ENCODE measurements around the gene NRCAM.
"Not testable (repeated sequence)": the region's sequence is repeated elsewhere in the genome, so short reads cannot be mapped to it uniquely, and the experiment has no call there.

The NRCAM gene

DNA sequence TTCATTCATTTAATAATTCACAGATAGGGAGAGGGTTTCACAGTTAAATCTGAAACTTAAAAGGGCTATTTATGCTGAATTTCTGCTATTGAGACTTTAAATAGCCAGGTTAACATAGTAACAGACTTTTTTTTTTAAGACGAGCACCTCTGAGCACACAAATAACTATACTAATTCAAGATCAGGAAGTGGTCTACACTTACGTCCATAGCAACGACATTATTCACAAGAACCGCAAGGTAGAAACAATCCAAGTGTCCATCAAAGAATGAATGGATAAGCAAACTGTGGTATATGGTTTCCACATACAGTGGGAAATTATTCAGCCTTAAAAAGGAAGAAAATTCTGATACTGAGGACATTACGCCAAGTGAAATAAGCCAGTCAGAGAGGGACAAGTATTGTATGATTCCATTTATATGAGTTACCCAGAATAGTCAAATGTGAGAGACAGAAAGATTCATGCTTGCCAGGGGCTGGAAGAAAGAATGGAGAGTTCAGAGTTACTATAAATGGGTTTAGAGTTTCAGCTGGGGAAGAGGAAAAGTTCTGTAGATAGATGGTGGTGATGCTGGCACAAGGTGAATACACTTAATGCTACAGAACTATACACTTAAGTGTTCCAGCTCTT, 185.7 kb downstream of the NRCAM start:
- DNase-seq: no peak

DNA sequence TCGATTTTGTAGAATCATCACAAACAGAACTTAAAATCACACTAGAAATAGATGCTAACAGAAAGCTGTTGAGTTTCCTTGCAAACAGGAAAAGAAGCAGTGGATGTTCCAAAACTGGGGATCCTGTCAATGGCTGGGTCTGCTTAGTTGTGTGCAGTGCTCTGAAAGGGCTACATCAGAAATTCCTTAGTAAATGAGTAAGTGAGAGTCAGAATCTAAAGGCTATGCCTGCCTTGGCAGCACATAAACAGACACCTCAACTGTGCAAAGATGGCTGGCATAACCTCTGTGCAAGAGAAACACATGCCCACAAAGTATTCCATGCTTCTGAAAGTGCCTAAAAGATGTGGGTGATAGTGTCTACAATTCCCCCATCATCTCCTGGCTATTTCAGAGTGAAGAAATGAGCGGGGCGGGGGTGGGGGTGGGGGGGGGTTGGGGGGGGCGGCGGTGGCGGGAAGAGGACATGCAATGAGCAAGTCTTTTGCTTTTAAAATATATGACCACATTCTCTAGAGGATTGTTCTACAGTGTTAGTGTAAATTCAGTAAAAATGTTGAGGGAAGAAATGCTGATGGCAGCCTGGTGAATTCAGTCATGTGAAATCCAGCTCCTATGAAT, 187.9 kb downstream of the NRCAM start:
- DNase-seq: no peak

DNA sequence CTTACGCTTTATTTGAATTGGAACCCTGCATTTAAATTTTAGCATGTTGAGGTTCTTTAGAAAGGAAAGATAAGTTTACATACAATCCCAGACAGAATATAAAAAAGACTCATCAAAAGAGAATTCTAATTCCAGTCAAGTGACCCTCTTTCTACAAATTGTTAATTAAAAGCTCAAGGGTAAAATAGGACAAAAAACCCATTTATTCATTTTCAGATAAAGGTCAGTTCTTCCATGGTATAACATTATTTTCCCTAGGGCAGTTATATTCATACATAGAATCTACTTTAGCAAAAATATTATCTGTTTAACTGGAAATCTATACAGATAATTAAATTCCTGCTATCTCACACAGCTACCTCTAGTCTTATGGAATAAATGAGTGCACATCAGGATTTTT, 188.6 kb downstream of the NRCAM start:
- no peak for DNase-seq

DNA sequence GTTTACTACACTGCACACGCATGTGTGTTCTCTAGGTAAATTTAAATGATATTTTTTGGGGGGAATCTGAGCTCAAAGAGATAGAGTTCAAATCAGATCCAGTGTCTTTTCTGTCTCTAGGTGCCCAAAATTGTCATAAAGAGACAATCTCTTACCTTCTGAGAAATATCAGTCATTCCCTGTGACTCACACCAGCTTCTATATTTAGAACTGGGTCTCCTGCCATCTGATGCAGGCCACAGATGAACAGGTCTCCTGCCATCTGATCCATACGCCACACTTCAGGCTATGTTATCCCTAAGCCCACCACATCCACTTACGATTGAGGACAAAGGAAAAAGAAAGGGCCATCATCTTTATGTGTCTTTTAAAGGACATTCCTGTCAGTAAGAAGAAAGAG, 189.7 kb downstream of the NRCAM start:
- no peak for DNase-seq

DNA sequence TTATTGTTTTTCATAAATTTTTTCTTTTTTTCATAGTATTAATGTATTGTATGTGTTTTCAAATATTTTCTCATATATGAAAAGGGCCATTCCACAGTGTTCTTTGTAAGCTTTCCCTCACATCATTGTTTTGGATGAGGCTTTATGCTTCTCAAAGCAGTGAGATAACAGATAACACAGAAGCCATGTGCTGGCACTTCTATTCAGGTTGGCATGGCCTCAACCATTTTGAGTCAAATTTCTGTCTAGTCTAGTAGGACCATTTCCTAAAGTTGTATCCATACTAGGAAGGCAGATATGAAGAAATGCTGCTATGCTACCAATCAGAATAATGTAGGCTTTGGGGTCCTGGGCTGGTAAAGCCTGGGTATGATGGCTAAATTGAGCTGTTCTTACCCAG, 190.2 kb downstream of the NRCAM start:
- no peak for DNase-seq

DNA sequence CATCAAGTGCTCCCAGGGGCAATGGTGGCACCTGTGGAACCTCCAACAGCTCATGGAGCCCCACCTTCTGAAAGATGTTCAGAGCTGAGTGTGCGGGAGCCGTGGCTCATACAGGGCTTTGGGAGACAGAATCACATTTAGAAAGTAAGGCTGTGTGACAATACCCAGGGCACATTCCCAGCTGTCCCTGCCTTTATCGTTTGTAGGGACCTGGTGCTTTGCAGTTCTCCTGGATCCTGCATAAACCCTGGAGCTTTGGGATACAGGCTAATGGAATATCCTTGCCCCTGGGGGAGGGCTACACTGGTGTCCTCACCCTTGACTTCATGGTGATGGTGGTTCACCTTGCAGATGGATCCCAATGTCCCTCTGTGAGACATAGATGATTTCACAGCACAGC, 191.2 kb downstream of the NRCAM start:
- no peak for DNase-seq

DNA sequence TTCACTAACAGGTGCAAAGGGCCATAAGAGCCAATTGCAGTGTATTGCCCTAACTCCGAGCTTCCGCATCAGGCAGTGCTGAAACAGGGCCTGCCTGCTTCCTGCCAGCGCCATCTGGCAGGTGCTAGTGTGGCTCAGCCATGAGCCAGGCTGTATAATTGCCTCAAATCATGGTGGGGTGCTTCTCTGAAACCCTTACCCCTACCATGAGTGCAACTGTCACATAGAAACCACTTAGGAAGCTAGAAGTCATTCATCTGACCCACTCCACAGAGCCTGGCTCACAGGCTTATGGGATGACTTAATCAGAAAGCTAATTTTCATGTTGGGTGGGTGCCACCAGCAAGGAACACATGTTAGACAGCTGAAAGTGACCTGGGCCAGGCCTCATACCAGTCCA, 192.8 kb downstream of the NRCAM start:
- DNase-seq: no peak

DNA sequence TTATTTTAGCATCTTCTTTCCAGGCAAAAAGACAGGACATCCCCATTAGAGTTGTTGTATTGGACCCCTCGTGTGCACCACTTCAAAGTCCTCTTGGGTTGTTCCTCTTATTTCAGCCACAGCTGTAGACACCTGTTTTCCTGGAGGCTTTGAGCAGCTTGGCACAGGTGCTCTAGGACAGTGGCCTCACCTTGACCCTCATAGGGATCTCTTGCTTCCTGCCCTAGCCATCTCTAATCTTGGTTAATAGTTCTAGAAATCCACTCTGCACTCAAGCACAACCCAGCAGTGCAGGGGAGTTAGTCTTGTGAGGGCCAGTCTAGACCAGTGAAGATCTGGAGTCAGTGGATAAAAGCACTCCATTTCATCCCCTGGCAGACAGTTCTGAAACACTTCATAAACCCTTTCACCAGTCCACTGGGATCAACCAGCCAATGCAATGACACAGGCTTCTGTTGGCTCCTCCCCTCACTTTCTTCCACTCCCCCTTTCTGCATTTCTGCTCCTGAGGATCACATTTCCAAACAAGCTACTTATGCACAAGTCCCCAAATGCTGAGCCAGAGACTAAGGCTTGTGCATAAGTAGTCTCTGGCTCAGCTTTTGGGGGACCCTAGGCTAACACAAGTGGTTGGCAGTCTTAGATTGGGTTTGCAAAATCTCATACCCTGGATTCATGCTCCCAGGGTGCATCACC, 194.5 kb downstream of the NRCAM start:
- no peak for DNase-seq

DNA sequence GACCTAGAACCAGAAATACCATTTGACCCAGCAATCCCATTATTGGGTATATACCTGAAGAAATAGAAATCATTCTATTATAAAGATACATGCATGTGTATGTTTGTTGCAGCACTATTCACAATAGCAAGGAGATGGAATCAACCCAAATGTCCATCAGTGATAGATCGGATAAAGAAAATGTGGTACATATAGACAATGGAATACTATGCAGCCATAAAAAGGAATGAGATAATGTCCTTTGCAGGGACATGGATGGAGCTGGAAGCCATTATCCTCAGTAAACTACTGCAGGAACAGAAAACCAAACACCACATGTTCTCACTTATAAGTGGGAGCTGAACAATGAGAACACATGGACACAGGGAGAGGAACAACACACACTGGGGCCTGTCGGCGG, 196.8 kb downstream of the NRCAM start:
- not testable (repeated sequence) for DNase-seq

DNA sequence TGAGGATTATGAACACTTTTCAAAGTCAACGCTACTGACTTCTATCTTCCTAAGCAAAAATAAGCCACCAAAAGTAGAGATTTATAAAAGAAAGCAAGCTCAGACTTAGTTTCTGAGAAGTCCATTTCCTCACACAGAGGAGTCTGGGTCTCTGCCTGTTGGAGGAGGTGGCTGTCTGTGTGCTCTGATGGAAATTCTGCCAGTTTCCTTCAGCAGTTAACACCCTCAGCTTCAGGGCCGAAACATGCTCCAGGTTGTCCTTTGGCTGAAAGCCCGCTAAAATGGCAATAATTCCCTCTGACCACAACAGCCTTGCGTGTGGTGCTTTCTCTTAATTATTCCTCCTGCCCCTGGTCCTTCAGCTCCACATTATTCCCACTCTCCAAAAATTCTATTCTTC, 198.3 kb downstream of the NRCAM start:
- DNase-seq: no peak

DNA sequence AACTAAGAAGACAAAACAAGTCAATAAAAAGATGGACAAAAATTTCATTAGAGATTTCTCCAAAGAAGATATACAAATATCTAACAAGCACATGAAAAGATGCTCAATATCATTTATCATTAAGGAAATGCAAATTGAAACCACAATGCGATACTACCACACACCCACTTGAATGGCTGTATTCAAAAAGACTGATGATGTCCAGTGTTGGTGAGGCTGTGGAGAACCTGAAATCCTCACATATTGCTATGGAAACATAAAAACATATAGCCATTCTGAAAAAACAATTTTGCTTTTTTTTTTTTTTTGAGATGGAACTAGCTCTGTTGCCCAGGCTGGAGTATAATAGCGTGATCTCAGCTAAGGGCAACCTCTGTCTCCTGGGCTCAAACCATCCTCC, 202.0 kb downstream of the NRCAM start:
- no peak for DNase-seq

DNA sequence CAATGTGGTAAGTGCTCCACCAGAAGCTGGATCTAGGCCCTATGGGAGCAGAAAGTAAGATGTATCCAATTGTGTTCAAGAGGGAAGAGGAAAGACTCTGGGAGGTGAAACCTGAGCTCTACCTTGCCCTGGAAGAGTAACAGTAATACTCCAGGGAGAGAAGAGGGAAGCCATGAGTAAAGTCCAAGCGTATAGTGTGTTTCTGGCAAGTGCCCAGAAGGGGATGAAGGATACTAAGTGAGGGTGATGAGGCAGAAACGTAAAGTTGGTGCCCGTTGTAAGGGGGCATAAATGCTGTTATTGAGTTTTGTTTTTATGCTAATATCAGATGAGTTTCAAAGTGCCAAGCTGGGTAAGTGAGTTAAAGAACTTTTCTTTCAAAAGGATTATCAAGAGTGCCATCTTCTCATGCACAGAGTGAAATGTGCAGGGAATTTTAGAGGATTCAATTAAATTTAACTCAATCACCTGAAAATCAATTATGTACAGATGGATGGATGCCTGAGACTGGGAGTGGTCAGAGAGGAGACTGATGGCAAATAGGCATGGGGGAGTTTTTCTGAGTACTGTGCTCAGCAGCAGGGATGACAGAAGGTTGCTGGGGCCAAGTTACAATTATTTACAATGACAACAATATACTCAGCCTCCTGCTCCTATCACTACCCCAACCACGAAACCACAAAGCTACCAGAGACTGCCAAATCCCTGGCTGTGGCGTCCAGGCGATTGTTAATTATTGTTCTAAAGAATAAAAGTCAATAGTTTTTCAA, 202.8 kb downstream of the NRCAM start:
- DNase-seq: no peak

DNA sequence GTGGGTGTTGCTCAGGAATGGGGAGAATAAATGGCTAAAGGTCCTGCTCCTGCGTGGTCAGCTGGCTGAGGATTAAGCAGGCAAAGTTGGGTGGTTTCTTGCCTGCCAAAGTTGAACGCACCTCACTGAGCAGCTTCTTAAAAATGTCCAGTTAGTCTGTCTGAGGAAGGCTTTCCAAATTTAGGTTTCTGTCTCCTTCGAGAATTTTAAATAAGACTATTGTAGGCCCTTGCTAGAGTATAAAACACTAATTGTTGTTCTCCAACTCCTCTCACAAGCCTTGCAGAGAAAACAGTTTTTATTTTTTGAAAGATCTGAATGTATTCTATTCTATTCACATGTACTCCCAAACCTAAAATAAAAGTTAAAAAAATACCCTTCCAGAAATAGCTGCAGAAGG, 204.1 kb downstream of the NRCAM start:
- no peak for DNase-seq

DNA sequence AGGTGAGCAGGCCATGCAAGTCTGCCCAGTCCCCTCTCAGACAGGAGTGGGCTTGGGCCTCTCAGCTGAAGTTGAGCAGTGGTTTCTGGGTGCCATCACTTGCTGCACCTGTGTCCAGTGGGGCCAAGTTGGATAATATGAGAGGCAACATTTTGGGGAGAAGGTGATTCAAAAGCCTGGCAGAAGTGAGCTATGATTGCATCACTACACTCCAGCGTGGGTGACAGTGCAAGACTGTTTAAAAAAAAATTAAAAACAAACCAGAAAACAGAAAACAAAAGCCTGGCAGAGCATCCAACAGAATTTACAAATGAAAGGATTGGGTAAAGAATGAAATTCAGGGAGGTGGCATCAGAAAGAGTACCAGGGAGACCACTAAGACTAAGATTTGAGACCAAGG, 204.5 kb downstream of the NRCAM start:
- no peak for DNase-seq

DNA sequence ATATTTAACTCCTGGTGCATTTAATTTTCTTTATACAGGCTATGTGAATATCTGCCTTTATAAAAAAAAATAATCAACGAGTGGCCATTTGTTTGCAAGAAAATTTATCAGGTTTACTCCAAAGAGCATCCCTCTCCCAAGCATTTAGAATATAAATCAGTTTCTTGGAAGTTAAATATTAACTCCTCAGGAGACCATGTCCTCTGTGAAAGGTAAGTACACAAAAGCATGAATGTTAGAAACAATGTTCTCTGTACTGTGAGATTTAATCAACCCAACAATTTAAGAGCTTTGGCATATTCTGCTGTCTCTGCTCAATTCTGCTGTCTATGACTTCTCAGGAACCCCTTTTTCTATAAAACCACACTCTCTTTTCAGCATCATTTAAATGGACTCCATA, 206.8 kb downstream of the NRCAM start:
- no peak for DNase-seq

DNA sequence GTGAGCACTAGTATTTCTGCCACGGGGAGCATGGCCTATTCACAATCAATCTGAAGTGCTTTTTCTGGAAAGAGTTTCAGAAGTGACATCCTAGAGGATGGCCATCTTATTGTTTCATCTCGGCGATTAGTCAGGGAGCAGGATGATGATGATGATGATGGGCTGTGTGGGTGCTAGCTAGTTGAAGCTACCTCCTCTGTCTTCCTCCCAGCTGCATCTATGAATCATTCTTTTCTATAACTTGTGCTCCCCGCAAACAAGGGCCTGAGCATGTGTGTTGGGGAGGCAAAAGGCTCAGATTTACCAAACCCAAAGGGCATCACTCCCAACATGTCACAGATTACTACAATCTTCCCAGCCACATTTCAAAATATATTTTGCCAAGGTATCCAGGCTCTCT, 207.4 kb downstream of the NRCAM start:
- no peak for DNase-seq

DNA sequence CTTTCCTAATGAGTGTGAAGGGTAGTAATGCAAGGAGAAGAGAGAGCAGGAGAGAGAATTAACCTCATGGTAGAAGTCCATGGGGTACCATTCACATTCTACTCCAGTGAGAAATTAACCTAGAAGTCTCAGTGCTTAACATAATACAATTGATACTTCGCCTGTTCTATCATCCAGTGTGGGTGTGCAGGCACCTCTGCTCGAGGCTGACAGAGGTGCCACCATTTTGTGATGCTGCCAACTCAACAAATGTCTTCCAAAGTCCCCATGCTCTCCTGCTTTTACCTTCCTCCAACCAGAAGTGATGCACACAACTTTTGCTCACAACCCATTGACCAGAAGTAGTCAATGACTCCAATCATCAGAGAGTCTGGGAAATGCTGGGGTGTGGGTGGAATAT, 207.8 kb downstream of the NRCAM start:
- no peak for DNase-seq

DNA sequence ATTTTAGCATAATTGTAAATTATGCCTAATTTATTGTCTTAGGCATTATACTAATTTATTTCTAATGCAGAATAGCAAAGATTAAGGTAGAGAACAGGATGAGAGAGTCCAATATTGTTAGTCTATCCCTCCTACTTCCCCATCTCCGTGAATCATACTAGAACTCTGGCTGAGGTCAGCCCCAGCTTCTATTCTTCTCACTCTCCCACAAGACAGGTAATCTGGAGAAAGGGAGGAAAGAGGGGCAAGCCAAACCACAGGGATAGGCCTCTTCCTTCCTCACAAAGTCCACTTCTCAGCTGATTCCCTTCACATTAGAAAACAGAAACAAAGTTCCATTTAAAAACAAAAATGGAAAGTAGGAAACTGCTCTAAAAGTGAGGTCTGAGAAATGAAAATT, 208.6 kb downstream of the NRCAM start:
- DNase-seq: no peak

DNA sequence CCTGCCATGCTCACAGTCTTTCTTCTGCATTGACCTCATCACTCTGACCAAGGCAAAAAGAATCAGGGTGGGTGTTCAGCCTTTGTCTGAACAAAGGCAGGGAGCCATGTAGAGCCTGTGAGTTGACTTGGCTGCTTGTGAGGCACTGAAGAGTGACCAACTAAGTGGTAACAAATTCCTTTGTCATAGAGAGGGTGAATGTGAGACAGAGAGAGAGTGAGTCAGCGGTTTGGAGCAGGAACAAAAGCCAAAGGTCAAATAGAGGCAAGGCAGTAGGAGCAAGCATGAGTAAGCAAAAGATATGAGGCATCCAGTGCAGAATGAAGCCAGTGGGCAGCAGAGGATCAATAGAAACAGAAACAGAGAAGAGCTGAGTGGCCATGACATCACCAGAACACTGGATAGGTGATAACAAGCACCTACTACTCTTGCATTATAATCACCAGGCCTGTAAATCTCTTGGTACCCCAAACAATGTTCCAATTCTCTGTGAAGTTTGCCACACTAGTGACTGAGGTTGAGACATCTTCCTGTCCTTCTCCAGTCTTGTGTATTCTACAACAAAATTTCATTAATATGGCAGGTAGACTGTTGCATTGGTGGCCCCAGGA, 209.9 kb downstream of the NRCAM start:
- DNase-seq: no peak

DNA sequence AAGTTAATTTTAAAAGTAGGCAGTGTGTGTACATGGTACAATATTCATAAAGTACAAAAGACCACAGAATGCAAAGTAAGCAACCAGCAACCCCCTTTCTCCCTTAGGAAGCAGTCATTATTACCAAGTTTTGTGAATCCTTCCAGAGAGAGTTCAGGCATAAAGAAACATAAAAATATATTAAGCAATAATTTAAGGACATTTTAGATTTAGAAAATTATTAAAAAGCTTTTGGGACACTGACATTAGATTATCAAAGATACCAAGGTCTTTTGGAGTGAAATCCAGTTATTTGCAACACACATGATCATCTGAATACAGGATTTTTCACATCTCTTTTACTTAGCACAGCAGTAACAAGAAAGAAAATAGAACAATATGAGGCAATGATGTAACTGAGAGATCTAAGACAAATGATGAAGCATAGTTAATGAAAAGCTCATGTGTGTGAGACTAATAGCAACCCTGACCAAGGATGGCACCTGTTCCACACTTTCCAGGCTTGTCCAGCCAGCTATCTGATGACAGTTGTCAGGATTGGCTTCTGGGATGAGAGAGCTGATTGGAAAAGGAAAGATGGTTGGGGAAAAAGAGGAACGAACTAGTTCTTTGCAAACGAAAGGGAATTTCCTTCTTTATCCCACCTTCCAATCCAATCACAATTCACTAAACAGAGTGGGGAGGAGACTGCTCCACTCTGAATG, 210.6 kb downstream of the NRCAM start:
- DNase-seq: no peak

DNA sequence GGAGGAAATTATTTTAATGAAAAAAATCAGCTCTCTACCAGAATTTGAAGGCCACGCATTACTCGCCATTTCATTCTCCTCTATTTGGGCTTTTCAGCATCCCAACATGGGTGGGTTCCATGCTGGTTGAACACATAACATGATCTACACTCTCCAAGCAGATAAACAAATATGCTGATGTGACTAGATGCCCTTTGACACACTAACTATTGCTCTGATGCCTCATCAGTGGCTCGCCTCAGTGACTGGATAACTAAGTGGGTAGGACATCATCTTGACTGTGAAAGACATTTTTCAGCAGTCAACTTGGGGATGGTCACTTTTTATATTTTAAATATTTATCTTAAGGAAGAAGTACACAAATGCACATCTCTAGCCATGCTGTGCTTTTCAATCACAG, 212.1 kb downstream of the NRCAM start:
- DNase-seq: no peak

DNA sequence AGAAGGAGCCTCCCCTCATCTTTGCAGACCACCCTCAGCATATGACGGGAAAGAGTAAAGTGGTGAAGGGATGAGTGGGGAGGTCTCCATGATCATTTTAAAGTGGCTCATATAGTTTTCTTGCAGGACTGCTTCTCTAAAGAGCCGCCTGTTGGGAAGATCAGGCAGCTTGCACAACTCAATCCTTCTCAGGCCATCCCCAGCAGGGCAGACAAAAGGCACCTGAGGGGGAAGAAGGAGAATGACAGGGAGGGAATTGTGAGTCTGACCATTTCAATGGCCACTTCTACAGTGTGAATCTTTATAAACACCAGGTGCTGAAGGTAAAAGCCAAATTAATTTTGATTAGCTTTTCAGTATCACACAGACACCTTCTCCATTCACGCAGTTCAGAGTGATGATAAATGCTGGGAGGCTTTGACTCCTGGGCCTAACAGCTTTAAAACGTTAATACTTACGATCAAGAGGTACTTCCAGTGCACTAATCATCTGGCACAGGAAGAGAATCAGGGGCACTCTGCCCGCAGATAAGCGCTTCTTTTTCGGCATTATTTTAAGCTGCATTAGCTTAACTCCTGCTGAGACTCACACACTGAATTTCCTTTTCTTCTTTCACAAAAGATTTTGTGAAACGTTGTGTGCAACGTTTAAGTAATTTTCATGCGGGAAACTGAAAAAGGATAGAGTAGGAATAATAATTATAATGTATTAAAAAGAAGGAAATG, 216.6 kb downstream of the NRCAM start:
- no peak for DNase-seq

All from CD4-positive, alpha-beta T cell treated with Interleukin-6 for 4 hours (primary cell).